HL-60 (cell line): ENCODE measurements around the gene S100A5.

Source experiments
- TF ChIP-seq, protein P1 (sequence below): IDR thresholded peaks from 2 replicates; pipeline ENCODE4 v1.6.1; 2012; ENCODE audit warnings: low read depth; ENCODE audit not compliant: insufficient replicate concordance
- TF ChIP-seq, protein P2 (sequence below): IDR thresholded peaks from one replicate; pipeline ENCODE4 v1.5.1; 2011; ENCODE audit warnings: low read length, control low read depth, inconsistent platforms; ENCODE audit not compliant: insufficient read depth

DNA sequence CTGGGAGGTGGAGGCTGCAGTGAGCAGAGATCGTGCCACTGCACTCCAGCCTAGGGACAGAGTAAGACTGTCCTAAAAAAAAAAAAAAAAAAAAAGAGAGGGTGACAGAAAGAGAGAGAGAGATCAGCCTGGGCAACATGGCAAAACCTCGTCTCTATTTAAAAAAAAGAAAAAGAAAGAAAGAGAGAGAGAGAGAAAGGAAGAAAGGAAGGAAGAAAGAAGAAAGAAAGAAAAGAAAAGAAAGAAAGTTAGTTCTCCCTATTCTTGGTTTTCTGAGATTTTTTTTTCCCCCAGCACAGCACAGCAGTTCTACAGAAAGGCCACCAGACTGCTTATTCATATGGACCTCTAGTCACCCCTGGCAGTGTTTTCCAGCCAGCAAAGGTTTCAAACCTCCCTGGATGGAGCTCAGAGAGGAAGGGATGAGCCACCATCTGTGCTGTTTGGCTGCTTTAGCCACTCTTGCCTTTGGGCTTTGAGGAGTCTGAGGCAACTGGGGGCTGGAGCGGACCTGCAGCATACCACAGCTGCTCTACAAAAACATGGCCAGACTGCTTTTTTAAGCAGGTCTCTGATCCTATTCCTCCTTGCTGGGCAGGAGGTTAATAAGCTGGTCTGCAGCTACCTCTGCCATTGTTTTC lies 15.5 kb downstream of the S100A5 start:
- TF ChIP-seq, protein P1, sequence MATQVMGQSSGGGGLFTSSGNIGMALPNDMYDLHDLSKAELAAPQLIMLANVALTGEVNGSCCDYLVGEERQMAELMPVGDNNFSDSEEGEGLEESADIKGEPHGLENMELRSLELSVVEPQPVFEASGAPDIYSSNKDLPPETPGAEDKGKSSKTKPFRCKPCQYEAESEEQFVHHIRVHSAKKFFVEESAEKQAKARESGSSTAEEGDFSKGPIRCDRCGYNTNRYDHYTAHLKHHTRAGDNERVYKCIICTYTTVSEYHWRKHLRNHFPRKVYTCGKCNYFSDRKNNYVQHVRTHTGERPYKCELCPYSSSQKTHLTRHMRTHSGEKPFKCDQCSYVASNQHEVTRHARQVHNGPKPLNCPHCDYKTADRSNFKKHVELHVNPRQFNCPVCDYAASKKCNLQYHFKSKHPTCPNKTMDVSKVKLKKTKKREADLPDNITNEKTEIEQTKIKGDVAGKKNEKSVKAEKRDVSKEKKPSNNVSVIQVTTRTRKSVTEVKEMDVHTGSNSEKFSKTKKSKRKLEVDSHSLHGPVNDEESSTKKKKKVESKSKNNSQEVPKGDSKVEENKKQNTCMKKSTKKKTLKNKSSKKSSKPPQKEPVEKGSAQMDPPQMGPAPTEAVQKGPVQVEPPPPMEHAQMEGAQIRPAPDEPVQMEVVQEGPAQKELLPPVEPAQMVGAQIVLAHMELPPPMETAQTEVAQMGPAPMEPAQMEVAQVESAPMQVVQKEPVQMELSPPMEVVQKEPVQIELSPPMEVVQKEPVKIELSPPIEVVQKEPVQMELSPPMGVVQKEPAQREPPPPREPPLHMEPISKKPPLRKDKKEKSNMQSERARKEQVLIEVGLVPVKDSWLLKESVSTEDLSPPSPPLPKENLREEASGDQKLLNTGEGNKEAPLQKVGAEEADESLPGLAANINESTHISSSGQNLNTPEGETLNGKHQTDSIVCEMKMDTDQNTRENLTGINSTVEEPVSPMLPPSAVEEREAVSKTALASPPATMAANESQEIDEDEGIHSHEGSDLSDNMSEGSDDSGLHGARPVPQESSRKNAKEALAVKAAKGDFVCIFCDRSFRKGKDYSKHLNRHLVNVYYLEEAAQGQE = no peak
- TF ChIP-seq, protein P2, sequence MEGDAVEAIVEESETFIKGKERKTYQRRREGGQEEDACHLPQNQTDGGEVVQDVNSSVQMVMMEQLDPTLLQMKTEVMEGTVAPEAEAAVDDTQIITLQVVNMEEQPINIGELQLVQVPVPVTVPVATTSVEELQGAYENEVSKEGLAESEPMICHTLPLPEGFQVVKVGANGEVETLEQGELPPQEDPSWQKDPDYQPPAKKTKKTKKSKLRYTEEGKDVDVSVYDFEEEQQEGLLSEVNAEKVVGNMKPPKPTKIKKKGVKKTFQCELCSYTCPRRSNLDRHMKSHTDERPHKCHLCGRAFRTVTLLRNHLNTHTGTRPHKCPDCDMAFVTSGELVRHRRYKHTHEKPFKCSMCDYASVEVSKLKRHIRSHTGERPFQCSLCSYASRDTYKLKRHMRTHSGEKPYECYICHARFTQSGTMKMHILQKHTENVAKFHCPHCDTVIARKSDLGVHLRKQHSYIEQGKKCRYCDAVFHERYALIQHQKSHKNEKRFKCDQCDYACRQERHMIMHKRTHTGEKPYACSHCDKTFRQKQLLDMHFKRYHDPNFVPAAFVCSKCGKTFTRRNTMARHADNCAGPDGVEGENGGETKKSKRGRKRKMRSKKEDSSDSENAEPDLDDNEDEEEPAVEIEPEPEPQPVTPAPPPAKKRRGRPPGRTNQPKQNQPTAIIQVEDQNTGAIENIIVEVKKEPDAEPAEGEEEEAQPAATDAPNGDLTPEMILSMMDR = no peak
